ENCODE data around the gene CGAS.
A peak's percentile ranks its signal among the peaks of the same experiment; 100 is the strongest.

Gene CGAS

GRCh38 chr6:73391675-73392074 lies 60.4 kb downstream of the CGAS start:
- TF ChIP-seq CTCF (IDR thresholded peaks at IDR 0.05; ENCODE audit: low read depth, low read length) (no peak), EZH2phosphoT487 (IDR thresholded peaks at IDR 0.05; ENCODE audit: low read depth) (no peak)

GRCh38 chr6:73389854-73390253 lies 62.2 kb downstream of the CGAS start:
- H3K4me1 ChIP-seq (ENCODE audit: low read length), result peaks cover 5% of the 10 kb centered on the region; the same call in 1 of the 2 replicates
- H4K20me1 ChIP-seq (ENCODE audit: insufficient read depth, low read length), result no peaks in the 10 kb centered on the region
- no peaks in the 10 kb centered on the region for H3K79me2 ChIP-seq (ENCODE audit: low read length)
- H3K9me3 ChIP-seq (ENCODE audit: insufficient read depth, low read length), result no peaks in the 10 kb centered on the region
- peak overlapping the region; percentile 64; the same call in 1 of the 2 replicates for H2AFZ ChIP-seq (ENCODE audit: low read depth, low read length)
- peak overlapping the region; percentile 85 for H3K4me3 ChIP-seq (ENCODE audit: low read length)
- H3K9ac ChIP-seq (ENCODE audit: low read length), result no peak overlapping the region
- no peak overlapping the region for H3K27ac ChIP-seq (ENCODE audit: low read length)
- H3K4me2 ChIP-seq (ENCODE audit: low read length), result peak overlapping the region; percentile 78
- no peaks in the 10 kb centered on the region for H3K27me3 ChIP-seq (ENCODE audit: low read depth, low read length)
- no peaks in the 10 kb centered on the region for H3K36me3 ChIP-seq (replicated peaks; ENCODE audit: low read depth, low read length)
- TF ChIP-seq CTCF (IDR thresholded peaks at IDR 0.05; ENCODE audit: low read depth, low read length) (no peak), EZH2phosphoT487 (IDR thresholded peaks at IDR 0.05; ENCODE audit: low read depth) (no peak)

More at GRCh38 chr6:73391675-73392074, 60.4 kb downstream of the CGAS start:
- no peaks in the 10 kb centered on the region for H3K36me3 ChIP-seq (replicated peaks; ENCODE audit: low read depth, low read length)
- no peak overlapping the region for H2AFZ ChIP-seq (ENCODE audit: low read depth, low read length)
- H3K79me2 ChIP-seq (ENCODE audit: low read length), result no peaks in the 10 kb centered on the region
- no peak overlapping the region for H3K9ac ChIP-seq (ENCODE audit: low read length)
- H3K4me1 ChIP-seq (ENCODE audit: low read length), result peaks cover 5% of the 10 kb centered on the region; the same call in 1 of the 2 replicates
- H3K4me2 ChIP-seq (ENCODE audit: low read length), result no peak overlapping the region
- no peaks in the 10 kb centered on the region for H3K9me3 ChIP-seq (ENCODE audit: insufficient read depth, low read length)
- H3K27ac ChIP-seq (ENCODE audit: low read length), result no peak overlapping the region
- no peaks in the 10 kb centered on the region for H3K27me3 ChIP-seq (ENCODE audit: low read depth, low read length)
- no peaks in the 10 kb centered on the region for H4K20me1 ChIP-seq (ENCODE audit: insufficient read depth, low read length)
- H3K4me3 ChIP-seq (ENCODE audit: low read length), result no peak overlapping the region

- H3K9ac ChIP-seq (ENCODE audit: low read length), result peak overlapping the region; percentile 72
These were observed 63.1 kb downstream of the CGAS start for GRCh38 chr6:73388800-73389512.

More at GRCh38 chr6:73388800-73389512, 63.1 kb downstream of the CGAS start:
- no peaks in the 10 kb centered on the region for H3K36me3 ChIP-seq (replicated peaks; ENCODE audit: low read depth, low read length)
- TF ChIP-seq EZH2phosphoT487 (IDR thresholded peaks at IDR 0.05; ENCODE audit: low read depth), result no peak
- TF ChIP-seq CTCF (IDR thresholded peaks at IDR 0.05; ENCODE audit: low read depth, low read length), result peak; percentile 88
- no peak overlapping the region for H3K27ac ChIP-seq (ENCODE audit: low read length)
- no peaks in the 10 kb centered on the region for H3K79me2 ChIP-seq (ENCODE audit: low read length)
- peak overlapping the region; percentile 85 for H3K4me3 ChIP-seq (ENCODE audit: low read length)
- peak overlapping the region; percentile 95 for H2AFZ ChIP-seq (ENCODE audit: low read depth, low read length)
- peaks cover 5% of the 10 kb centered on the region; the same call in 1 of the 2 replicates for H3K4me1 ChIP-seq (ENCODE audit: low read length)
- no peaks in the 10 kb centered on the region for H4K20me1 ChIP-seq (ENCODE audit: insufficient read depth, low read length)
- H3K27me3 ChIP-seq (ENCODE audit: low read depth, low read length), result no peaks in the 10 kb centered on the region
- peak overlapping the region; percentile 78 for H3K4me2 ChIP-seq (ENCODE audit: low read length)
- H3K9me3 ChIP-seq (ENCODE audit: insufficient read depth, low read length), result no peaks in the 10 kb centered on the region
